Lower leg skin (tissue), 4 donors: ENCODE data around the gene PCGF1. TPM values are rescaled to one million over a fixed set of nuclear protein-coding genes. Genes with fewer than 3 reads are reported as not detected.
A peak's percentile ranks its signal among the peaks of the same experiment; 100 is the strongest.
"Not testable (repeated sequence)": the region's sequence is repeated elsewhere in the genome, so short reads cannot be mapped to it uniquely, and the experiment has no call there.

ENCODE experiments used
- DNase-seq, 2 donors: peaks; one replicate each; pipeline ENCODE4 v3.0.0-alpha.2; 2019; ENCODE audit warnings: low spot score in 2 of 2
- H3K4me3 ChIP-seq: fragments of 200-600 bp; sonication (generic); 2 replicates; pipeline ENCODE4 v1.5.1; 2017; ENCODE audit warnings: mild to moderate bottlenecking, low read depth; ENCODE audit not compliant: poor library complexity, severe bottlenecking
- POLR2A ChIP-seq, 2 donors: fragments of 450-650 bp; IDR thresholded peaks; one replicate each; pipeline ENCODE4 v1.6.1; 2016 to 2017; ENCODE audit warnings: antibody characterized with exemption in 2 of 2, mild to moderate bottlenecking in 1 of 2, moderate library complexity in 1 of 2
- WGBS, 2 donors: methylation state at CpG; one replicate each; pipeline ENCODE4 v1.1.5; 2018; 5-methylcytosine and 5-hydroxymethylcytosine counted together
- intact Hi-C: fragments of 100-400 bp; cut with DNase I; formaldehyde crosslinking; loops from one replicate; pipeline ENCODE4 v1.15.0; 2023; ENCODE audit warnings: low total_unique reads
- total RNA-seq, 4 donors: library from RNA; depleted of rRNA; stranded (reverse); fragments of >200 nt; gene quantifications; one replicate each; pipeline ENCODE4 v1.1.0, GENCODE V29; 2016
- TF ChIP-seq, protein P1 (sequence below), 3 donors: fragments of 450-650 bp; IDR thresholded peaks; one replicate each; pipeline ENCODE4 v1.5.1; 2016; ENCODE audit warnings: antibody characterized with exemption in 3 of 3, mild to moderate bottlenecking in 3 of 3, moderate library complexity in 2 of 3

Gene PCGF1
- total RNA-seq, 4 donors from 2014 or later: 13.3 to 38.4 (median 24.1) TPM

DNA sequence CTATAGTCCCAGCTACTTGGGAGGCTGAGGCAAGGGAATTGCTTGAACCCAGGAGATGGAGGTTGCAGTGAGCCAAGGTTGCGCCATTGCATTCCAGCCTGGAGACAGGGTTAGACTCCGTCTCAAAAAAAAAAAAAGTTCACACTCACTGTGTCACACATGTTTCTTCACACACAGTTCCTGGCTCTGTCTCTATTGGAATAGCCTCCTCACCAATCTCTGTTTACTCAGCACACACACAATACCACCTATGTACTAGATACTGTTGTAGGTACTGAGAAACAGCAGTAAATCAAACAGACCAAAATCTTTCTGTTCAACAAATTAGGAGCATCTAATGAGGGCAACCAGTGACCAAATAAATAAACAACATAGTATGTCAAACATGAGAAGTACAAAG, 21.4 kb downstream of the PCGF1 start:
- WGBS, 2 donors: 88% methylated on average over 2 of the region's 2 CpGs
- intact Hi-C loops: no loop called here
- DNase-seq: no peak
- no peak for TF ChIP-seq POLR2A (IDR thresholded peaks at IDR 0.05)
- TF ChIP-seq, protein P1, sequence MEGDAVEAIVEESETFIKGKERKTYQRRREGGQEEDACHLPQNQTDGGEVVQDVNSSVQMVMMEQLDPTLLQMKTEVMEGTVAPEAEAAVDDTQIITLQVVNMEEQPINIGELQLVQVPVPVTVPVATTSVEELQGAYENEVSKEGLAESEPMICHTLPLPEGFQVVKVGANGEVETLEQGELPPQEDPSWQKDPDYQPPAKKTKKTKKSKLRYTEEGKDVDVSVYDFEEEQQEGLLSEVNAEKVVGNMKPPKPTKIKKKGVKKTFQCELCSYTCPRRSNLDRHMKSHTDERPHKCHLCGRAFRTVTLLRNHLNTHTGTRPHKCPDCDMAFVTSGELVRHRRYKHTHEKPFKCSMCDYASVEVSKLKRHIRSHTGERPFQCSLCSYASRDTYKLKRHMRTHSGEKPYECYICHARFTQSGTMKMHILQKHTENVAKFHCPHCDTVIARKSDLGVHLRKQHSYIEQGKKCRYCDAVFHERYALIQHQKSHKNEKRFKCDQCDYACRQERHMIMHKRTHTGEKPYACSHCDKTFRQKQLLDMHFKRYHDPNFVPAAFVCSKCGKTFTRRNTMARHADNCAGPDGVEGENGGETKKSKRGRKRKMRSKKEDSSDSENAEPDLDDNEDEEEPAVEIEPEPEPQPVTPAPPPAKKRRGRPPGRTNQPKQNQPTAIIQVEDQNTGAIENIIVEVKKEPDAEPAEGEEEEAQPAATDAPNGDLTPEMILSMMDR (IDR thresholded peaks at IDR 0.05): no peak
- no peak overlapping the region for H3K4me3 ChIP-seq

GRCh38 chr2:74483675-74484164, 23.8 kb downstream of the PCGF1 start:
- not testable (repeated sequence) for DNase-seq
- peak overlapping the region; percentile 82 for H3K4me3 ChIP-seq
- WGBS, 2 donors: 81 to 82% methylated on average over 19 of the region's 19 CpGs
- intact Hi-C loops: loop anchor here (5.0 kb wide), 1 partner anchor 104 kb away; no protein-coding TSS in a partner anchor

DNA sequence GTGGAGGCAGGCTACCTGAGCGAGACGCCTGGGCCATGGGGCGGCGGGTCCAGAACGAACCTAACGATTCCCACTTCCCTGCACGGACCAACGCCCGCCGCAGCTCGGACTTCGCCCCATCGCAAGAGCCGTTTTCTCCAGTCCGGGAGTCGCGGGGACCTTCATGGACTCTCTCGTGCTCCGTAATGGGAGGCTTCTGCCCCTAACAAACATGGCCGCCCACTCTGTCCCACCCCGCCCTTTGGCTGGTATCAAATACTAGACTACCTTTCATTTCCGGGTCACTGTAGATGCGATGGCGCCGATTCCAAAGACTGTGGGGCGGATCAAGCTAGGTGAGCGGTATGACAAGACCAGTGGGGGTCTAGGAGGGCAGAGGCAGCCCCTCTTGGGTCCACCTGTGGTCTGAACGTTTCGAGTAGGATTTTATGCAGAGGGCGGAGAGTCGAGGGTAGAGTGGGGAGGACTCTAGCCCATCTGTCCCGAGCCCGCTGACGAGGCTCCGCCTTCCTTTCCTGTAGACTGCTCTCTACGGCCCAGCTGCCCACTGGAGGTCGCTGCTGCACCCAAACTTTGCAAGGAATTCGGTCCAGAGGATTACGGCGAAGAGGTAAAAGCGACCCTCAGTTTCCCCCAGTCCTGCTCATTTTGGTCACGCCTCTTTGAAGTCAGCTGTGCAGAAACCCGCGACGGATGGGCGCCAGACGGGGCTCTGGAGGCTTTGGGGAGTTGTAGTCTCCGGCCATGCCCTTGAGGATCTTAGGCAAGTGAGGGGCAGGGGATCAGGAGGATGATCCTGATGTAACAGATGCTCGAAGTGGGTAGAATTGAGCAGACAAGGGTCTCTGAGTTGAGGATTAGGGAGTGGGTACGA, 24.5 kb downstream of the PCGF1 start, which contains the start of the genes CCDC142 and TTC31:
CCDC142 (minus strand) TSS at position 198 of the 874 bp plus-strand sequence; CDS start at position 37, 161 bp downstream.
TTC31 (plus strand) TSS at position 281 of the 874 bp plus-strand sequence; CDS start at position 296, 15 bp downstream.
- H3K4me3 ChIP-seq: peak within 1 kb of the TSS; percentile 82
- intact Hi-C loops: loop anchor here (5.0 kb wide), 1 partner anchor 104 kb away; no protein-coding TSS in a partner anchor
- WGBS, 2 donors: 0 to 1% methylated on average over 35 to 49 of the region's 50 CpGs
- no peak for TF ChIP-seq POLR2A (IDR thresholded peaks at IDR 0.05)
- TF ChIP-seq, protein P1 (IDR thresholded peaks at IDR 0.05): peak in 1 of 3 donors; percentile 84
- peak; percentile 98 to 100 for DNase-seq

- peak overlapping the region; percentile 82 for H3K4me3 ChIP-seq
- DNase-seq: peak in 1 of 2 donors; percentile 92
- TF ChIP-seq, protein P1 (IDR thresholded peaks at IDR 0.05): no peak
- no peak for TF ChIP-seq POLR2A (IDR thresholded peaks at IDR 0.05)
- intact Hi-C loops: loop anchor here (5.0 kb wide), 1 partner anchor 105 kb away; no protein-coding TSS in a partner anchor
- WGBS, 2 donors: 0 to 3% methylated on average over 29 to 62 of the region's 80 CpGs
Measured at GRCh38 chr2:74481961-74482800, 25.3 kb downstream of the PCGF1 start.

GRCh38 chr2:74481431-74481830, 26.1 kb downstream of the PCGF1 start:
- intact Hi-C loops: loop anchor here (5.0 kb wide), 1 partner anchor 106 kb away; no protein-coding TSS in a partner anchor
- 46 to 54% methylated on average over 3 of the region's 3 CpGs for WGBS, 2 donors
- TF ChIP-seq, protein P1 (IDR thresholded peaks at IDR 0.05): no peak
- no peak for TF ChIP-seq POLR2A (IDR thresholded peaks at IDR 0.05)
- DNase-seq: no peak
- peak overlapping the region; percentile 82 for H3K4me3 ChIP-seq
